HCT116 (cell line): Measurements from ENCODE around the gene TEX2. TPM values are rescaled to one million over a fixed set of nuclear protein-coding genes. Genes with fewer than 3 reads are reported as not detected.
A peak's percentile ranks its signal among the peaks of the same experiment; 100 is the strongest.

Source experiments
- ATAC-seq: fragments of 200-7000 bp; cut with Tn5 transposase; 2 replicates; pipeline ENCODE4 v1.9.1; 2020; ENCODE audit warnings: mild to moderate bottlenecking, moderate library complexity
- BruUV-seq: library from RNA; stranded (reverse); fragments of 400-500 nt; replicated peaks from 2 replicates; lab custom pipeline; 2021; lab: Mats Ljungman, UMichigan
- CTCF ChIA-PET: fragments of 300-600 bp; sonication (Branson Sonifier 250); formaldehyde crosslinking; loops from one replicate; lab custom pipeline; 2021; ENCODE audit warnings: antibody characterized with exemption; lab: Charles Lee
- POLR2A ChIA-PET: fragments of 300-600, 350-600 bp; sonication (Branson Sonifier 250); formaldehyde crosslinking; loops from one replicate; lab custom pipeline; 2021; ENCODE audit warnings: antibody characterized with exemption; lab: Charles Lee
- RAD21 ChIA-PET, 2 experiments: fragments of 300-600 bp; sonication (Branson Sonifier 250); formaldehyde crosslinking; loops; one replicate each; lab custom pipeline; 2023; ENCODE audit warnings: low total read pairs in 2 of 2; ENCODE audit not compliant: uncharacterized antibody in 2 of 2, unreplicated experiment in 2 of 2, low non-redundant PET in 1 of 2; lab: Charles Lee
- DNase-seq: peaks from one replicate; pipeline ENCODE4 v3.0.0-alpha.2; 2010; ENCODE audit warnings: low read depth, low spot score
- H2AFZ ChIP-seq: fragments of 200-600 bp; shearing (Covaris generic), sonication (generic); 2 replicates; pipeline ENCODE4 v1.6.1; 2017; ENCODE audit warnings: low read depth, mixed run types, mixed read lengths, antibody characterized with exemption, low read length; ENCODE audit not compliant: poor library complexity, severe bottlenecking
- H3K27ac ChIP-seq: 2 replicates; pipeline ENCODE4 v1.5.1; 2012; ENCODE audit warnings: low read depth, low read length
- H3K27me3 ChIP-seq: fragments of 200-600 bp; sonication (generic); 2 replicates; pipeline ENCODE4 v1.6.1; 2016; ENCODE audit warnings: mixed run types, low read length, mixed read lengths; ENCODE audit not compliant: insufficient read depth
- H3K36me3 ChIP-seq, 2 experiments: fragments of 200-500 bp in 1 of 2; fragments of 200-600 bp in 1 of 2; sonication (Bioruptor generic) in 1 of 2; sonication (generic) in 1 of 2; 2 replicates each; pipeline versions ENCODE4 v1.5.1 to v1.6.1; 2014 to 2016; ENCODE audit warnings: low read length in 2 of 2, inconsistent platforms in 1 of 2, mixed read lengths in 1 of 2, mixed run types in 1 of 2; ENCODE audit not compliant: insufficient read depth in 2 of 2, control insufficient read depth in 1 of 2
- H3K4me1 ChIP-seq, 2 experiments: fragments of 200-600 bp in 1 of 2; sonication (generic) in 1 of 2; 2 replicates each; pipeline versions ENCODE4 v1.5.1 to v1.6.1; 2012 to 2017; ENCODE audit warnings: low read length in 2 of 2, inconsistent platforms in 1 of 2, mild to moderate bottlenecking in 1 of 2, mixed read lengths in 1 of 2, mixed run types in 1 of 2, moderate library complexity in 1 of 2; ENCODE audit not compliant: insufficient read depth in 2 of 2, control insufficient read depth in 1 of 2
- H3K4me2 ChIP-seq: fragments of 200-600 bp; sonication (generic); 2 replicates; pipeline ENCODE4 v1.6.1; 2017; ENCODE audit warnings: mixed run types, low read length, mixed read lengths
- H3K4me3 ChIP-seq, 2 experiments: fragments of 200-600 bp in 1 of 2; sonication (generic) in 1 of 2; replicated peaks in 1 of 2; 2 replicates each; pipeline ENCODE4 v1.5.1; 2011 to 2016; ENCODE audit warnings: low read length in 2 of 2, control low read depth in 1 of 2, low read depth in 1 of 2, mild to moderate bottlenecking in 1 of 2, mixed read lengths in 1 of 2, mixed run types in 1 of 2
- H3K79me2 ChIP-seq: fragments of 200-600 bp; sonication (generic); 2 replicates; pipeline ENCODE4 v1.6.1; 2017; ENCODE audit warnings: mild to moderate bottlenecking, mixed run types, low read length, moderate library complexity, mixed read lengths; ENCODE audit not compliant: insufficient read depth
- H3K9ac ChIP-seq: fragments of 200-600 bp; sonication (generic); 2 replicates; pipeline ENCODE4 v1.6.1; 2016; ENCODE audit warnings: low read length, mixed read lengths
- H3K9me2 ChIP-seq: fragments of 200-600 bp; sonication (generic), shearing (Covaris generic); 2 replicates; pipeline ENCODE4 v1.6.1; 2017; ENCODE audit warnings: mixed run types, mild to moderate bottlenecking, moderate library complexity; ENCODE audit not compliant: insufficient read depth
- H3K9me3 ChIP-seq, 2 experiments: fragments of 200-500 bp in 1 of 2; fragments of 200-600 bp in 1 of 2; sonication (Bioruptor generic) in 1 of 2; sonication (generic) in 1 of 2; 2 replicates each; pipeline ENCODE4 v1.6.1; 2014 to 2017; ENCODE audit warnings: low read length in 2 of 2, mixed read lengths in 2 of 2, inconsistent platforms in 1 of 2, low read depth in 1 of 2, mild to moderate bottlenecking in 1 of 2, mixed run types in 1 of 2, moderate library complexity in 1 of 2; ENCODE audit not compliant: control insufficient read depth in 1 of 2, insufficient read depth in 1 of 2
- H4K20me1 ChIP-seq: fragments of 200-600 bp; sonication (generic), shearing (Covaris generic); 2 replicates; pipeline ENCODE4 v1.6.1; 2017; ENCODE audit warnings: mixed run types, mild to moderate bottlenecking, moderate library complexity; ENCODE audit not compliant: insufficient read depth
- ATF3 ChIP-seq: IDR thresholded peaks from 2 replicates; pipeline ENCODE4 v1.6.1; 2012
- EGR1 ChIP-seq: IDR thresholded peaks from 2 replicates; pipeline ENCODE4 v1.6.1; 2012; ENCODE audit warnings: low read depth
- ELF1 ChIP-seq: IDR thresholded peaks from 2 replicates; pipeline ENCODE4 v1.6.1; 2012; ENCODE audit warnings: low read depth, borderline replicate concordance
- EZH2 ChIP-seq: fragments of 200-600 bp; sonication (generic); IDR thresholded peaks from 2 replicates; pipeline ENCODE4 v1.6.1; 2017; ENCODE audit warnings: antibody characterized with exemption, mixed run types
- FOSL1 ChIP-seq: IDR thresholded peaks from 2 replicates; pipeline ENCODE4 v1.6.1; 2012; ENCODE audit warnings: low read depth
- POLR2A ChIP-seq: IDR thresholded peaks from 2 replicates; pipeline ENCODE4 v1.7.0; 2011; ENCODE audit warnings: borderline replicate concordance; ENCODE audit not compliant: insufficient read depth, insufficient read length; ENCODE audit errors: extremely low read depth
- POLR2AphosphoS5 ChIP-seq: IDR thresholded peaks from 2 replicates; pipeline ENCODE4 v1.6.1; 2011; ENCODE audit warnings: mild to moderate bottlenecking, low read depth, low read length, moderate library complexity
- RAD21 ChIP-seq: IDR thresholded peaks from 2 replicates; pipeline ENCODE4 v1.6.1; 2012; ENCODE audit warnings: low read depth, mild to moderate bottlenecking
- SIN3A ChIP-seq: IDR thresholded peaks from 2 replicates; pipeline ENCODE4 v1.6.1; 2012; ENCODE audit warnings: low read depth
- TCF7L2 ChIP-seq: IDR thresholded peaks from 2 replicates; pipeline ENCODE4 v1.7.0; 2011; ENCODE audit warnings: borderline replicate concordance, inconsistent platforms; ENCODE audit not compliant: insufficient read depth, insufficient read length; ENCODE audit errors: extremely low read depth
- YY1 ChIP-seq: IDR thresholded peaks from 2 replicates; pipeline ENCODE4 v1.6.1; 2011; ENCODE audit warnings: low read length, low read depth, moderate library complexity, mild to moderate bottlenecking; ENCODE audit not compliant: insufficient replicate concordance; ENCODE audit errors: extremely low read depth
- ZBTB33 ChIP-seq: IDR thresholded peaks from 2 replicates; pipeline ENCODE4 v1.6.1; 2011; ENCODE audit warnings: mild to moderate bottlenecking, low read length, moderate library complexity; ENCODE audit not compliant: insufficient replicate concordance; ENCODE audit errors: extremely low read depth
- ZFX ChIP-seq: fragments of 450-650 bp; IDR thresholded peaks from 2 replicates; pipeline ENCODE4 v1.6.1; 2017
- ZNF274 ChIP-seq: fragments of 200-500 bp; sonication (Bioruptor generic); IDR thresholded peaks from 2 replicates; pipeline ENCODE4 v1.6.1; 2014; ENCODE audit warnings: mild to moderate bottlenecking, low read depth, low read length, inconsistent platforms
- intact Hi-C: fragments of 100-400 bp; cut with micrococcal nuclease; formaldehyde crosslinking; loops from 2 replicates; pipeline ENCODE4 v1.10.0; 2022
- total RNA-seq: library from RNA; stranded (reverse); gene quantifications from one replicate; pipeline ENCODE4 v1.2.1, GENCODE V29; 2021; ENCODE audit not compliant: unreplicated experiment

TEX2 gene
- total RNA-seq, 1 experiment from 2014 or later, result 24.6 TPM

GRCh38 chr17:64156670-64157069 lies 106.4 kb downstream of the TEX2 start:
- BruUV-seq, result no TSS peak
- Histone ChIP-seq H2AFZ (no peak overlapping the region), H3K4me3 (no peak overlapping the region), H3K79me2 (no peaks in the 10 kb centered on the region), H3K27me3 (no peaks in the 10 kb centered on the region), H3K36me3 (peaks cover 0 to 10% of the 10 kb centered on the region in 2 experiments; a peak in 2 of 4 replicates), H3K9me2 (no peaks in the 10 kb centered on the region), H3K4me2 (no peak overlapping the region), H3K9ac (no peak overlapping the region), H3K4me1 (peaks cover 7 to 15% of the 10 kb centered on the region in 2 experiments; a peak in 2 of 4 replicates), H3K27ac (no peak overlapping the region), H4K20me1 (no peaks in the 10 kb centered on the region), H3K9me3 (no peaks in the 10 kb centered on the region)
- ATAC-seq, result no peak
- intact Hi-C loops, result no loop called here
- POLR2A ChIA-PET, result no interaction called here
- no peak for DNase-seq
- CTCF ChIA-PET, result no interaction called here
- RAD21 ChIA-PET, result no interaction called here
- TF ChIP-seq SIN3A (no peak), EGR1 (no peak), YY1 (no peak), ATF3 (no peak), POLR2AphosphoS5 (no peak), EZH2 (no peak), POLR2A (no peak)

GRCh38 chr17:64155751-64156544 lies 107.1 kb downstream of the TEX2 start:
- BruUV-seq, result no TSS peak
- no peak overlapping the region for H3K4me3 ChIP-seq
- no peaks in the 10 kb centered on the region for H3K9me3 ChIP-seq
- H3K4me2 ChIP-seq, result no peak overlapping the region
- no peaks in the 10 kb centered on the region for H4K20me1 ChIP-seq
- DNase-seq, result no peak
- H3K27ac ChIP-seq, result no peak overlapping the region
- CTCF ChIA-PET, result interaction anchor here (1.5 kb wide), 1 partner anchor 127 kb away, joined by 3 read pairs; no protein-coding TSS in a partner anchor
- POLR2A ChIA-PET, result interaction anchor here (1.0 kb wide), 1 partner anchor 31 kb away, joined by 3 read pairs; no protein-coding TSS in a partner anchor
- H2AFZ ChIP-seq, result no peak overlapping the region
- H3K79me2 ChIP-seq, result no peaks in the 10 kb centered on the region
- H3K36me3 ChIP-seq, result peaks cover 0 to 10% of the 10 kb centered on the region in 2 experiments; a peak in 2 of 4 replicates
- RAD21 ChIA-PET, result no interaction called here
- H3K9ac ChIP-seq, result no peak overlapping the region
- no peaks in the 10 kb centered on the region for H3K9me2 ChIP-seq
- peak; percentile 42 for ATAC-seq
- intact Hi-C loops, result no loop called here
- no peaks in the 10 kb centered on the region for H3K27me3 ChIP-seq
- TF ChIP-seq SIN3A, result no peak
- TF ChIP-seq ZBTB33, result no peak
- no peak for TF ChIP-seq EGR1
- TF ChIP-seq POLR2A, result no peak
- TF ChIP-seq ZNF274, result no peak
- no peak for TF ChIP-seq RAD21
- no peak for TF ChIP-seq ELF1
- no peak for TF ChIP-seq ZFX
- no peak for TF ChIP-seq FOSL1
- TF ChIP-seq POLR2AphosphoS5, result no peak
- TF ChIP-seq TCF7L2, result no peak
- peaks cover 7 to 15% of the 10 kb centered on the region in 2 experiments; a peak in 2 of 4 replicates for H3K4me1 ChIP-seq
